ENCODE measurements around the gene C11orf86. TPM values are rescaled to one million over a fixed set of nuclear protein-coding genes. Genes with fewer than 3 reads are reported as not detected.
A peak's percentile ranks its signal among the peaks of the same experiment; 100 is the strongest.
"Not testable (repeated sequence)": the region's sequence is repeated elsewhere in the genome, so short reads cannot be mapped to it uniquely, and the experiment has no call there.

The C11orf86 gene
- total RNA-seq, 1 donor from 2014 or later = not detected

DNA sequence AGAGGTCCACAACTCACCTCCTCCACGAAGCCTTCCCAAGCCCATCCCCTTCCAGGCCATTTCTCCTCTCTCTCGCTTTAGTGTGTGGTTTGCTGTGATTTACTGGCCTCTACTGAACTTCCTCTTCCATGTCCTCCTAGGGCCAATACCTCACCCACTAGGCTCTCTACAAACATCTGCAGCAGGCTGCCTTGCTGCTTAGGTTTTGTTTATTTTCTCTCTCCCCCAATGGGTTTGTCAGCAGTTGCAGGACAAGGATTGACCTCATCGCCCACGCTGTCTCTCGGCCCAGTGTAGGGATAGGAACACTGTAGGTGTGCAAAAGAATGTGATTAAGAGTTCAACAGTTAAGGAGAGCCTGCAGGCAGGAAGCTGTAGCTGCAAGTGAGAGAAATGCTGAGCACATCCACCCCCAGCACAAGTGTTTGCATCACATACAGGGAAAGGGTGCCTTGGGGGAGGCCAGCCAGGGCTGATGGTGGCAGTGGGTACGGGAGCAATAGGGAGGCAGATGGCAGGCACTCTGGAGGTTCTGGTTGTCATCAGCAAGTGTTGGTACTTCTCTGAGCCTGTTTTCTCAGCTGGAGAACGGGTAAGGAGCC is 18.3 kb upstream of the C11orf86 start:
- intact Hi-C loops (cut with micrococcal nuclease) = loop anchor here (5.0 kb wide), 1 partner anchor 114 kb away; the partner anchor contains the start of gene RCE1
- Mint-ChIP-seq H3K27me3 (ENCODE audit: low read depth) (peaks cover 3% of the 10 kb centered on the region), H3K9me3 (peaks cover 3% of the 10 kb centered on the region), H3K36me3 (ENCODE audit: low read depth) (no peaks in the 10 kb centered on the region), H3K4me3 (ENCODE audit: low read depth) (peak overlapping the region; percentile 74), H3K27ac (no peak overlapping the region), H3K4me1 (ENCODE audit: low read depth) (peaks cover 15% of the 10 kb centered on the region)
- no peak for DNase-seq (ENCODE audit: low spot score)

DNA sequence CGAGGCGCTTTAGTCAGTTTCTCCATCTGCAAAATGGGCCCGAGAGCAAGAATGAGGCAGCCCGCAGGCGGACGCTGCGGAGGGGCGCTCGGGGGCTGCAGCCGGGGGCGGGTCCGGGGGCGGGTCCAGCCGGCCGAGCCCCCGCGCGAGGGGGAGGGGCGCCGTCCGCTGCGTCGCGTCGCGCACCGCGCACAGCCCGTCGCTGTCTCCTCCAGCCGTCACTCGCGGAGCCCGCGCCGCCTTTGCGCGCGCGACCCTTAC is 17.2 kb upstream of the C11orf86 start:
- Mint-ChIP-seq H3K36me3 (ENCODE audit: low read depth) (no peaks in the 10 kb centered on the region), H3K27ac (no peak overlapping the region), H3K27me3 (ENCODE audit: low read depth) (peaks cover 3% of the 10 kb centered on the region), H3K9me3 (peaks cover 3% of the 10 kb centered on the region), H3K4me3 (ENCODE audit: low read depth) (peak overlapping the region; percentile 78), H3K4me1 (ENCODE audit: low read depth) (peaks cover 15% of the 10 kb centered on the region)
- intact Hi-C loops (cut with micrococcal nuclease) = loop anchor here (2.0 to 5.0 kb wide), 2 partner anchors 101 to 116 kb away; partner anchors contain the start of genes LRFN4 and RCE1
- DNase-seq (ENCODE audit: low spot score) = no peak

DNA sequence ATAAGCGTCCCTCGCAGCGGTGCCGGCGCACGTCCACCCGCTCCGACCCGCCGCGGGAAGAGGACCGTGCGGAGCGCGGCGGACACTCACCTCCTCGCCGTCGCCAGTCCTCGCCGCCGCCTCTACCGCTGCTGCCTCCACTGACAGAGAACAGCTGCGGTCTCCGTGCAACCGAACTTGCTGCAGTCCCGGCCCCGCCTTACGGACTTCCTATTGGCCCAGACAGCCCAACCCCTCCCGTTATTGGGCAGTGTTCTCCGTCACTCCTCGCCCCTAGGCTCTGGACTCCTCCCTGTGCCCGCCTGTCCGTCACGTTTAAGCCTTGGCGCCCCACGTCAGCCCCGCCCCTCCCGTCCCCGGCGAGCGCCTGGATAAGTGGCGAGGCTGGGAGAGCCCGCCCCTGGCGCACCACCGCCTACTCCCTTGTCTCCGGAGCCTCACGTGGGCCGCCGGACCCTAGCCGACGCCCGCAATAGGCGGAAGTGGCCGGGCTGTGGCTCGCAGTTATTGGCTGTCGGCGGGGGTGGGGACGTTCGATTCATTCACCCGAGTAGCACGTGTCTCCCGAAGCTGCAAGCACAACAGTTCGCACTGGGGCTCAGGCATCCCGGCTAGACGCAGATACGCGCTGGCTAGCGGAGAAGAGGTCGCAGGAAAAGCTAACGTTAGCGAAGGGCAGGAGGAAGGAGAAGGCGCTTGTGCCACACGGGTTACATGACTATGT is 16.7 kb upstream of the C11orf86 start, which contains the start of gene PC:
PC (minus strand) TSS at position 152 of the 724 bp plus-strand sequence. CDS start 86,224 bp downstream, outside the sequence.
- Mint-ChIP-seq H3K36me3 (ENCODE audit: low read depth) (no peaks in the 10 kb centered on the region), H3K9me3 (peaks cover 3% of the 10 kb centered on the region), H3K4me1 (ENCODE audit: low read depth) (peaks cover 15% of the 10 kb centered on the region), H3K4me3 (ENCODE audit: low read depth) (peak within 1 kb of the TSS; percentile 78), H3K27ac (peak within 1 kb of the TSS; percentile 93), H3K27me3 (ENCODE audit: low read depth) (peaks cover 3% of the 10 kb centered on the region)
- intact Hi-C loops (cut with micrococcal nuclease) = loop anchor here (2.0 to 5.0 kb wide), 2 partner anchors 102 to 116 kb away; partner anchors contain the start of genes LRFN4 and RCE1
- DNase-seq (ENCODE audit: low spot score) = peak; percentile 98

DNA sequence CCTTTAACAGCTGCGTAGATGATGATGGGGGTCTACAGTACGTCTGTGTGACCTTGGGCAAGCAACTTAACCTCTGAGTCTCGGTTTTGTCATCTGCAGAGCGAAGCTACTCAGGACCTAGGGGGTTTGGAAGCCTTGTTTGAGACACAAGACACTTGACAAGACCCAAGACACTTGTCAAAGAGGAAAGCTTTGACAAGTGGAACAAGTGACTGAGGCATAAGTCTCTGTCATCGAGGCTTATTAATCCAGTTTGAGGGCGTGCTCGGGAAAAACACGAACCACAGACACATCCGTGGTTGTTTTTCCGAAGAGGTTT is 16.2 kb upstream of the C11orf86 start:
- intact Hi-C loops (cut with micrococcal nuclease) = loop anchor here (2.0 to 5.0 kb wide), 2 partner anchors 102 to 117 kb away; partner anchors contain the start of genes LRFN4 and RCE1
- peak overlapping the region; percentile 93 for H3K27ac Mint-ChIP-seq
- H3K36me3 Mint-ChIP-seq (ENCODE audit: low read depth) = no peaks in the 10 kb centered on the region
- peaks cover 3% of the 10 kb centered on the region for H3K27me3 Mint-ChIP-seq (ENCODE audit: low read depth)
- DNase-seq (ENCODE audit: low spot score) = no peak
- peak overlapping the region; percentile 78 for H3K4me3 Mint-ChIP-seq (ENCODE audit: low read depth)
- H3K9me3 Mint-ChIP-seq = peaks cover 3% of the 10 kb centered on the region
- peaks cover 15% of the 10 kb centered on the region for H3K4me1 Mint-ChIP-seq (ENCODE audit: low read depth)

DNA sequence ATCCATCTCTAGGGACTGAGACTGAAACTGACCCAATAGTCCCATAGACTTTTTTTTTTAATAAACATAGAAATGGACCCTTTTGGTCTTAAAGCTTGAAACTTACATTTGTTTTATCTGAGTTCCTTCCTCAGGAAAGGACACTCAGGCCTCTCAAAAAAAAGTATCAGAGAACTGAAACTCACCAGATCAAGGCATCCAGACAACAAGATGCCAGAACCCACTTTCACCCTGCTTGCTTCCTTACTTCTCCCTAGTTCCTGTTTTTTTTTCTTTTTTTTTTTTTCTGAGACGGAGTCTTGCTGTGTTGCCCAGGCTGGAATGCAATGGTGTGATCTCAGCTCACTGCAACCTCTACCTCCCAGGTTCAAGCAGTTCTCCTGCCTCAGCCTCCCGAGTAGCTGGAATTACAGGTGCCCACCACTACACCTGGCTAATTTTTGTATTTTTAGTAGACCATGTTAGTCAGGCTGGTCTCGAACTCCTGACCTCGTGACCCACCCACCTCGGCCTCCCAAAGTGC is 13.4 kb upstream of the C11orf86 start:
- H3K27ac Mint-ChIP-seq; H3K4me3 Mint-ChIP-seq (ENCODE audit: low read depth); DNase-seq (ENCODE audit: low spot score); H3K27me3 Mint-ChIP-seq (ENCODE audit: low read depth); intact Hi-C loops (cut with micrococcal nuclease); H3K36me3 Mint-ChIP-seq (ENCODE audit: low read depth); H3K9me3 Mint-ChIP-seq: not testable (repeated sequence)
- peaks cover 13% of the 10 kb centered on the region for H3K4me1 Mint-ChIP-seq (ENCODE audit: low read depth)

DNA sequence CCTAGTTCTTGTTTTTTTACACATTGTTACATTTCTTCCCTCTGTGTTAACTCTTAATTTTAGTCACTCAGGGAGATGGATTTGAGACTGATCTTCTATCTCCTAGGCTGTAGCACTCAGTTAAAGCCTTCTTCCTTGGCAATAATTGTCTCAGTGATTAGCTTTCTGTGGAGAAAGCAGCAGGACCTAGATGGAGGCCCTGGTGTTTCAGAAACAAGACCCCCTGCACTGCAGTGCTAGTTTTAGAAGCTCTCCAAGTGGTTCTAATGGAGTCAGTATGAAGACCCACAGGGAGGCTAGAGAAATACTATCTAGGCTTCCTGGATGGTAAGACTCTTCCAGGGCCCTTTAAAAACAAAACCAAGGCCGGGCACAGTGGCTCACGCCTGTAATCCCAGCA is 12.9 kb upstream of the C11orf86 start:
- intact Hi-C loops (cut with micrococcal nuclease) = no loop called here
- Mint-ChIP-seq H3K4me1 (ENCODE audit: low read depth) (peaks cover 10% of the 10 kb centered on the region), H3K9me3 (peaks cover 3% of the 10 kb centered on the region), H3K36me3 (ENCODE audit: low read depth) (no peaks in the 10 kb centered on the region), H3K27me3 (ENCODE audit: low read depth) (peaks cover 6% of the 10 kb centered on the region), H3K4me3 (ENCODE audit: low read depth) (no peak overlapping the region), H3K27ac (no peak overlapping the region)
- no peak for DNase-seq (ENCODE audit: low spot score)

DNA sequence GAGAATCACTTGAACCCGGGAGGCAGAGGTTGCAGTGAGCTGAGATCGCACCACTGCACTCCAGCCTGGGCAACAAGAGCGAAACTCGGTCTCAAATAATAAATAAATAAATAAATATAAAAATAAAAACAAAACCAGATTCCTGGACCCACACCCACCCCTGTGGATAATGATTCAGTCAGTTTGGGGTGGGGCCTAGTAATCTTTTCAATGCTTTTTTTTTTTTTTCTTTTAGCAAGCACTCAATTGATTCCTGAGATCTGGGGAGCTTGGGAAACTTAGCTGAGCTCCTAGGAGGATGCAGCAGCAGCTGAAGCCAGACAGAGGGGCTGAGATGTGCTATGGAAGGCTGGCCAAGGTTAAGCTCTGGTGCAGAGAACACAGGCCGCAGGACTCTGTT is 12.3 kb upstream of the C11orf86 start:
- Mint-ChIP-seq H3K27ac (no peak overlapping the region), H3K36me3 (ENCODE audit: low read depth) (no peaks in the 10 kb centered on the region), H3K27me3 (ENCODE audit: low read depth) (peaks cover 6% of the 10 kb centered on the region), H3K4me3 (ENCODE audit: low read depth) (no peak overlapping the region), H3K9me3 (peaks cover 3% of the 10 kb centered on the region), H3K4me1 (ENCODE audit: low read depth) (peaks cover 10% of the 10 kb centered on the region)
- no peak for DNase-seq (ENCODE audit: low spot score)
- intact Hi-C loops (cut with micrococcal nuclease) = no loop called here

DNA sequence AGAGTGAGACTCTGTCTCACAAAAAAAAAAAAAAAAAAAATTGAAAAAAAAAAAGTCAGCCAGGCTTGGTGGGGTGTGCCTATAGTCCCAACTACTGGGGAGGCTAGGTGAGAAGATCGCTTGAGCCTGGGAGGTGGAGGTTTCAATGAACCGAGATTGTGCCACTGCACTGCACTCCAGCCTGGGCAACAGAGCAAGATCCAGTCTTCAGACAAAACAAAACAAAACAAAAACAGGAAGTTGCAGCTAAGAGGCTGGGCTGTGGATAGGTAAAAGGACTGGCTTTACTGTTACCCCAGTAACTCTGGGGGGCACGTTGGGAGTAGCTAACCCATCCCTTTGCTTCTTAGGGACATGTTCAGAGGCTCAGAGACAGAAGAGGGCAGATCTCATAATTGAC is 10.6 kb upstream of the C11orf86 start:
- peaks cover 3% of the 10 kb centered on the region for H3K27me3 Mint-ChIP-seq (ENCODE audit: low read depth)
- no peaks in the 10 kb centered on the region for H3K36me3 Mint-ChIP-seq (ENCODE audit: low read depth)
- H3K9me3 Mint-ChIP-seq = no peaks in the 10 kb centered on the region
- H3K4me1 Mint-ChIP-seq (ENCODE audit: low read depth) = peaks cover 8% of the 10 kb centered on the region
- DNase-seq (ENCODE audit: low spot score) = no peak
- no peak overlapping the region for H3K4me3 Mint-ChIP-seq (ENCODE audit: low read depth)
- intact Hi-C loops (cut with micrococcal nuclease) = no loop called here
- H3K27ac Mint-ChIP-seq = no peak overlapping the region

DNA sequence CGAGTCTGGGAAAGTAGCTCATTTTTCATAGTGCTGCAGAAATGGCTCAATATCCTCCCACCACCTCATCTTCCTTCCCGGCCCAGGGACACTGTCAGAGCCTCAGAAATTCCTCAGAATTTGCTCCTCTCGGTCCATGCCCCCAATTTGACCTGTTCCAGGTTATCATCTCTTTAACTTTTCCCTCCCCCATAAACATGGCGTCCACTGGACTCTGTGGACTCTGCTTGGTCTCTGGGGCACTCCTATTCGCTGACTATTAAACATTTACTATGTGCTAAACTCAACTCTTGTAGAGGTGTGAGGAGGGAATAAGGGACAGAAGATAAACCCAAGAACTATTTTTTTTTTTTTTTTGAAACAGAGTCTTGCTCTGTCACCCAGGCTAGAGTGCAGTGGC is 8.8 kb upstream of the C11orf86 start:
- intact Hi-C loops (cut with micrococcal nuclease) = no loop called here
- DNase-seq (ENCODE audit: low spot score) = no peak
- H3K4me1 Mint-ChIP-seq (ENCODE audit: low read depth) = peaks cover 19% of the 10 kb centered on the region
- H3K9me3 Mint-ChIP-seq = no peaks in the 10 kb centered on the region
- H3K36me3 Mint-ChIP-seq (ENCODE audit: low read depth) = no peaks in the 10 kb centered on the region
- no peak overlapping the region for H3K4me3 Mint-ChIP-seq (ENCODE audit: low read depth)
- peaks cover 3% of the 10 kb centered on the region for H3K27me3 Mint-ChIP-seq (ENCODE audit: low read depth)
- no peak overlapping the region for H3K27ac Mint-ChIP-seq

DNA sequence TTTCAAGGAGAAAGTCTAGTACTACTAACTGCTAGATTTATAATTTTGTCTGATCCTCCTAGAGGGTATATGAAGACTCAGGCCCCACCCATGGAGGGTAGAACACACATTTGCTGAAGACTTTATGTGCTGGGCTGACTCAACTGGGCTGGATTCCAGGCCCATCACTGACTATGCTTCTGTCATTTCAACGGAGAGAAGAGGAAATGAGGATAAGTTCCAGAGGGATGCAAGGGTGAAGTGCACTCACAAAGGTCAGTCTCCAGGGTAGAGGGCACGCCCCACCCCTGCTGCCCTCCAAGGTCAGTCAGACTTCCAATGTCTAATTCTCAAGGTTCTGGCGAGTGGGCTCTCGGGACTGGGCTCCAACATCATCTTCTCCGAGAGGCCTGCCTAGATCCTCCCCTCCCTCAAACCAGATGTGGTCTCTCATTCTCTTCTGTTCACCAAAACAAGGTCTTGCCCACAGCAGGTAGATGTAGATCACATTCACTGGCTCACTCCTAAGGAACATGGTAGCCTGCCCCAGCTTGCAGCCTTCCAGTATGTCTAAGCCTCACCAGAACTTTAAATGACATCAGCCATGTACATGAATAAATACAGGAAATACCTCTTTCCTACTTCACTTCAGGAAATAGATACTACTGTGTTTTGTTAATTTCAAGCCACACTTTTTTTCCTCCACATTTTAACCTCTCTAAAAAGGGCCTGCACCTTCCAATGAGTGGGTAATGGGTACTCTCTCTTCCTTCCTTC is 7.3 kb upstream of the C11orf86 start:
- DNase-seq (ENCODE audit: low spot score) = no peak
- intact Hi-C loops (cut with micrococcal nuclease) = no loop called here

DNA sequence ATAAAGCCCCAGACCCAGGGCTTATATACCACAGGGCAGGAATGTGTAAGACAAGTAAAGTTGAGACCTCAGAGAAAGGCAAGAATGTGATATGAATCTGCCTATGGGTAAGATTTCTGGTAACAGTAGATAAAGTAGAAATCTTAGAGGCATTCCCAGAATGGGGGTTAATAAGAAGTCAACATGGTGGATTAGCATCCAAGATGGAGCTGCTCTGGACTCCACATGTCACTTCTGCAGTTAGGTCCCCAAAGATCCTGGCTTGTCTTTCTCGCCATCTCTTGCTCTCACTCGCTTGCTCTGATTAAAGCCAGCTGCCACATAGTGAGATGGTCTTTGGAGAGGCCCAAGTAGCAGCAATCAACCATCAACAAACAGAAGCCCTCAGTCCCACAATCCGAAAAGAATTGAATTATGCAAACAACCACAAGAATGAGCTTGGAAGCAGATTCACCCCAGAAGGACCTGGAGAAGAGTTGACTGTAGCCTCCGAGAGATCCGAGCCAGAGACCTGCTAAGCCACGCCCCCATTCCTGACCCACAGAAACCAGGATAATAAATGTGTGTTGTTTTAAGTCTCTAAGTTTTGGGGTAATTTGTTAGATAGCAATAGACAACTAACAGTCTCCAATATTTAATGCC is 5.4 kb upstream of the C11orf86 start:
- H3K9me3 Mint-ChIP-seq = no peaks in the 10 kb centered on the region
- intact Hi-C loops (cut with micrococcal nuclease) = loop anchor here (10.0 kb wide), 1 partner anchor 75 kb away; no protein-coding TSS in a partner anchor
- no peak for DNase-seq (ENCODE audit: low spot score)
- H3K27me3 Mint-ChIP-seq (ENCODE audit: low read depth) = peaks cover 5% of the 10 kb centered on the region
- no peak overlapping the region for H3K27ac Mint-ChIP-seq
- no peak overlapping the region for H3K4me3 Mint-ChIP-seq (ENCODE audit: low read depth)
- H3K36me3 Mint-ChIP-seq (ENCODE audit: low read depth) = no peaks in the 10 kb centered on the region
- peaks cover 22% of the 10 kb centered on the region for H3K4me1 Mint-ChIP-seq (ENCODE audit: low read depth)

More for the DNA sequence above, 7.3 kb upstream of the C11orf86 start:
- Mint-ChIP-seq H3K36me3 (ENCODE audit: low read depth) (no peaks in the 10 kb centered on the region), H3K4me3 (ENCODE audit: low read depth) (no peak overlapping the region), H3K27ac (peak overlapping the region; percentile 6), H3K4me1 (ENCODE audit: low read depth) (peaks cover 22% of the 10 kb centered on the region), H3K9me3 (no peaks in the 10 kb centered on the region), H3K27me3 (ENCODE audit: low read depth) (peaks cover 3% of the 10 kb centered on the region)

DNA sequence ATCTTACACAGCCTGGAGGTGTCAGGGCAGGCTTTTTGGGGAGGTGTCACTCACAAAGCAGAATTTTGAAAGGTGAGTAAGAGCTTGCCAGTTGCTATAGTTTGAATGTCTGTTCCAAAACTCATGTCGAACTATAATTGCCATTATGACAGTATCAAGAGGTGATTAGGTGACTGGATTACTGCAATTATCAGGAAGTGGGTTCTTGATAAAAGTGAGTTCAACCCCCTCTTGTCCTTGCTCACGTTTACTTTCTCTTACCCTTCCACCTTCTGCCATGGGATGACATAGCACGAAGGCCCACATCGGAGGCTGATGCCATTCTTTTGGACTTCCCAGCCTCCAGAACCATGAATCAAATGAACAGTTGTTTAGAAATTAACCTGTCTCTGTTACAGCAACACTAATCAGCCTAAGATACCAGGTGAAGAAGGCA is 4.7 kb upstream of the C11orf86 start:
- Mint-ChIP-seq H3K4me1 (ENCODE audit: low read depth) (peaks cover 22% of the 10 kb centered on the region), H3K9me3 (no peaks in the 10 kb centered on the region), H3K27ac (peak overlapping the region; percentile 1), H3K36me3 (ENCODE audit: low read depth) (no peaks in the 10 kb centered on the region), H3K4me3 (ENCODE audit: low read depth) (no peak overlapping the region), H3K27me3 (ENCODE audit: low read depth) (peaks cover 5% of the 10 kb centered on the region)
- intact Hi-C loops (cut with micrococcal nuclease) = loop anchor here (10.0 kb wide), 1 partner anchor 76 kb away; no protein-coding TSS in a partner anchor
- DNase-seq (ENCODE audit: low spot score) = no peak

All from activated T-helper 2 cell treated with anti-CD3 and anti-CD28 coated beads, Interferon-gamma antibody, Interleukin-2, Interleukin-4, amounts not matched to agents 10 μg/mL and 5 μg/mL and 100 μg/mL, durations not matched to agents 14 hours and 24 hours and 36 hours (primary cell).